OCI-LY1 (cell line): ENCODE data around the gene ZNF804B.

Experiments used
- H2AFZ ChIP-seq: fragments of 200-600 bp; sonication (generic), shearing (Covaris generic); 2 replicates; pipeline ENCODE4 v1.6.0; 2014; ENCODE audit warnings: antibody characterized with exemption, mild to moderate bottlenecking, low read length
- H3F3A ChIP-seq: fragments of 200-600 bp; sonication (generic), shearing (Covaris generic); 2 replicates; pipeline ENCODE4 v1.6.0; 2014; ENCODE audit warnings: mild to moderate bottlenecking, antibody characterized with exemption, low read length, moderate library complexity; ENCODE audit not compliant: insufficient read depth
- H3K27ac ChIP-seq: fragments of 200-600 bp; sonication (generic); 2 replicates; pipeline ENCODE4 v1.5.1; 2014; ENCODE audit warnings: low read length, mixed run types, mild to moderate bottlenecking, low read depth; ENCODE audit not compliant: poor library complexity, severe bottlenecking
- H3K27me3 ChIP-seq: fragments of 200-600 bp; sonication (generic); 2 replicates; pipeline ENCODE4 v1.6.0; 2014; ENCODE audit warnings: antibody characterized with exemption, mild to moderate bottlenecking, low read length, moderate library complexity; ENCODE audit not compliant: insufficient read depth
- H3K36me3 ChIP-seq: fragments of 200-600 bp; sonication (generic); 2 replicates; pipeline ENCODE4 v1.6.1; 2014; ENCODE audit warnings: mild to moderate bottlenecking, antibody characterized with exemption, low read length, moderate library complexity, mixed read lengths; ENCODE audit not compliant: insufficient read depth
- H3K4me1 ChIP-seq: fragments of 200-600 bp; sonication (generic); 2 replicates; pipeline ENCODE4 v1.5.1; 2014; ENCODE audit warnings: mild to moderate bottlenecking, low read length, moderate library complexity; ENCODE audit not compliant: insufficient read depth, severe bottlenecking
- H3K4me2 ChIP-seq: fragments of 200-600 bp; sonication (generic), shearing (Covaris generic); 2 replicates; pipeline ENCODE4 v1.6.1; 2014; ENCODE audit warnings: low read length
- H3K4me3 ChIP-seq: fragments of 200-600 bp; sonication (generic); 2 replicates; pipeline ENCODE4 v1.5.1; 2014; ENCODE audit warnings: low read length, low read depth, mild to moderate bottlenecking, mixed read lengths; ENCODE audit not compliant: poor library complexity, severe bottlenecking
- H3K79me2 ChIP-seq: fragments of 200-600 bp; shearing (Covaris generic); 2 replicates; pipeline ENCODE4 v1.6.1; 2016; ENCODE audit warnings: mixed run types, low read length, mixed read lengths; ENCODE audit not compliant: insufficient read depth
- H3K9ac ChIP-seq: fragments of 200-600 bp; sonication (generic), shearing (Covaris generic); 2 replicates; pipeline ENCODE4 v1.6.1; 2014; ENCODE audit warnings: mild to moderate bottlenecking, low read length, mixed read lengths
- H3K9me2 ChIP-seq: fragments of 200-600 bp; sonication (generic), shearing (Covaris generic); 2 replicates; pipeline ENCODE4 v1.6.1; 2014; ENCODE audit warnings: low read depth, mild to moderate bottlenecking, low read length, mixed read lengths
- H3K9me3 ChIP-seq: fragments of 200-600 bp; shearing (Covaris generic); 2 replicates; pipeline ENCODE4 v1.6.1; 2014; ENCODE audit warnings: low read length, mixed read lengths
- H4K20me1 ChIP-seq: fragments of 200-600 bp; sonication (generic), shearing (Covaris generic); 2 replicates; pipeline ENCODE4 v1.6.0; 2016; ENCODE audit warnings: mild to moderate bottlenecking, low read length; ENCODE audit not compliant: insufficient read depth
- EZH2 ChIP-seq: fragments of 200-600 bp; sonication (generic), shearing (Covaris generic); IDR thresholded peaks from 2 replicates; pipeline ENCODE4 v1.8.0; 2017; ENCODE audit warnings: borderline replicate concordance, mixed run types, mild to moderate bottlenecking, antibody characterized with exemption, low read length, moderate library complexity, mixed read lengths
- TF ChIP-seq, protein P1 (sequence below): fragments of 200-600 bp; sonication (generic), shearing (Covaris generic); IDR thresholded peaks from 2 replicates; pipeline ENCODE4 v1.5.1; 2017; ENCODE audit warnings: mild to moderate bottlenecking, antibody characterized with exemption, low read length, moderate library complexity, mixed read lengths

Gene ZNF804B

DNA sequence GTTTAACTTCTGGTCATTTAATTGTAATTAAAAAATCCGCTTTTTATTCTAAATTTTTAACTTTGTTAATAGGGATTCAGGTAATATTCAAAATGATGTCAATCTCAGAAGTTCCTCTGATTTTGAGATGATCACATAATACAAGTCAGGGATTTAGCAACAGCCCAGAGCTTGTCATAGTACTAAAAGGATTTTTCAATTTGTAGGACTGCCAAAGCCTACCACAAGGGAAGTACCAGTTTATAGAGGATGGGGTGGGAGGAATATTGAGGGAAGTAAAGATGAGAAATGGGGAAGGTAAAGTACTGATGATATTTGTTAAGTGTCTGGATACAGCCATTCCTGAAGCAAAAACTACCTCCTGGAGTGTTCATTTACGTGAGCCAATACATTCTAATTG lies 314.3 kb downstream of the ZNF804B start:
- Histone ChIP-seq H3K4me1 (no peaks in the 10 kb centered on the region), H3K9me3 (no peaks in the 10 kb centered on the region), H3K4me3 (no peak overlapping the region), H4K20me1 (no peaks in the 10 kb centered on the region), H3K4me2 (no peak overlapping the region), H3K27ac (no peak overlapping the region), H3K9ac (no peak overlapping the region), H2AFZ (no peak overlapping the region), H3K79me2 (no peaks in the 10 kb centered on the region), H3F3A (no peaks in the 10 kb centered on the region), H3K27me3 (no peaks in the 10 kb centered on the region), H3K36me3 (no peaks in the 10 kb centered on the region), H3K9me2 (no peaks in the 10 kb centered on the region)
- TF ChIP-seq, protein P1, sequence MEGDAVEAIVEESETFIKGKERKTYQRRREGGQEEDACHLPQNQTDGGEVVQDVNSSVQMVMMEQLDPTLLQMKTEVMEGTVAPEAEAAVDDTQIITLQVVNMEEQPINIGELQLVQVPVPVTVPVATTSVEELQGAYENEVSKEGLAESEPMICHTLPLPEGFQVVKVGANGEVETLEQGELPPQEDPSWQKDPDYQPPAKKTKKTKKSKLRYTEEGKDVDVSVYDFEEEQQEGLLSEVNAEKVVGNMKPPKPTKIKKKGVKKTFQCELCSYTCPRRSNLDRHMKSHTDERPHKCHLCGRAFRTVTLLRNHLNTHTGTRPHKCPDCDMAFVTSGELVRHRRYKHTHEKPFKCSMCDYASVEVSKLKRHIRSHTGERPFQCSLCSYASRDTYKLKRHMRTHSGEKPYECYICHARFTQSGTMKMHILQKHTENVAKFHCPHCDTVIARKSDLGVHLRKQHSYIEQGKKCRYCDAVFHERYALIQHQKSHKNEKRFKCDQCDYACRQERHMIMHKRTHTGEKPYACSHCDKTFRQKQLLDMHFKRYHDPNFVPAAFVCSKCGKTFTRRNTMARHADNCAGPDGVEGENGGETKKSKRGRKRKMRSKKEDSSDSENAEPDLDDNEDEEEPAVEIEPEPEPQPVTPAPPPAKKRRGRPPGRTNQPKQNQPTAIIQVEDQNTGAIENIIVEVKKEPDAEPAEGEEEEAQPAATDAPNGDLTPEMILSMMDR = no peak
- no peak for TF ChIP-seq EZH2

DNA sequence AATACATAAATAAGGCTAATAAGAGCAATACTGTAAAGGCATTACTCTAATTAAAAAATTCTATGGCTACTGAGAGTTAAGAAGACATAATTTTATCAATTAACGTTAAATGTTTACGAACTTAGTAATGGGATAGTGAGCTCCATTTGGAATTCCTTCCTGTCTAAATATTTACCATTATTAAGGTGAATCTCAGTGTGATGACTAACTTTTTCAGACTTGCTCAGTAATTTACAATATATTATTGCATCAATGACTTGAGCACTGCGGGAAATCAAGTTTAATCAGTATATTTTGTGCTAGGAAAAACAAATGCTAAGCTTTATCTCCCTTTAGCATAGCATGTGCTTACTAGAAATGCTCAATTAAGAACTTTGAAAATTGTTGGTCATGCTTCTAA lies 318.5 kb downstream of the ZNF804B start:
- H3K27ac ChIP-seq = no peak overlapping the region
- H3K9me3 ChIP-seq = no peaks in the 10 kb centered on the region
- H3K27me3 ChIP-seq = no peaks in the 10 kb centered on the region
- TF ChIP-seq, protein P1 = no peak
- TF ChIP-seq EZH2 = no peak
- H3K79me2 ChIP-seq = no peaks in the 10 kb centered on the region
- H3K4me3 ChIP-seq = no peak overlapping the region
- H3K4me2 ChIP-seq = no peak overlapping the region
- H3F3A ChIP-seq = no peaks in the 10 kb centered on the region
- H3K9me2 ChIP-seq = no peaks in the 10 kb centered on the region
- no peaks in the 10 kb centered on the region for H4K20me1 ChIP-seq
- H3K4me1 ChIP-seq = no peaks in the 10 kb centered on the region
- no peak overlapping the region for H2AFZ ChIP-seq
- no peak overlapping the region for H3K9ac ChIP-seq
- no peaks in the 10 kb centered on the region for H3K36me3 ChIP-seq

GRCh38 chr7:89085580-89085979 lies 326.1 kb downstream of the ZNF804B start:
- H3K4me1 ChIP-seq = no peaks in the 10 kb centered on the region
- no peak overlapping the region for H2AFZ ChIP-seq
- H3K79me2 ChIP-seq = no peaks in the 10 kb centered on the region
- no peak overlapping the region for H3K4me2 ChIP-seq
- peaks cover 4% of the 10 kb centered on the region; the same call in 1 of the 2 replicates for H3K9me2 ChIP-seq
- no peaks in the 10 kb centered on the region for H3K27me3 ChIP-seq
- TF ChIP-seq, protein P1 = no peak
- no peak for TF ChIP-seq EZH2
- no peak overlapping the region for H3K9ac ChIP-seq
- H3K9me3 ChIP-seq = no peaks in the 10 kb centered on the region
- H4K20me1 ChIP-seq = no peaks in the 10 kb centered on the region
- no peaks in the 10 kb centered on the region for H3K36me3 ChIP-seq
- H3F3A ChIP-seq = no peaks in the 10 kb centered on the region
- H3K4me3 ChIP-seq = no peak overlapping the region
- H3K27ac ChIP-seq = no peak overlapping the region
